WTC11 (cell line): ENCODE measurements around the gene TLX1. TPM values are rescaled to one million over a fixed set of nuclear protein-coding genes. Genes with fewer than 3 reads are reported as not detected.

Source experiments
- ATAC-seq: fragments of 200-7000 bp; cut with Tn5 transposase; 2 replicates; pipeline ENCODE4 v1.10.0; 2021; ENCODE audit warnings: mild to moderate bottlenecking, moderate library complexity
- CTCF ChIA-PET: fragments of 300-600 bp; sonication (Branson Sonifier 250); formaldehyde crosslinking; loops from one replicate; lab custom pipeline; 2021; ENCODE audit warnings: antibody characterized with exemption; lab: Charles Lee
- POLR2A ChIA-PET: fragments of 350-600 bp; sonication (Branson Sonifier 250); formaldehyde crosslinking; loops from one replicate; lab custom pipeline; 2021; ENCODE audit warnings: antibody characterized with exemption; lab: Charles Lee
- DNase-seq: peaks from one replicate; pipeline ENCODE4 v3.0.0; 2021; ENCODE audit warnings: low spot score
- H3K27ac Mint-ChIP-seq: 2 replicates; pipeline ENCODE4 v1.8.0; 2021; ENCODE audit warnings: mixed read lengths
- H3K27me3 Mint-ChIP-seq: 2 replicates; pipeline ENCODE4 v1.8.0; 2021; ENCODE audit warnings: low read depth, mild to moderate bottlenecking, moderate library complexity, mixed read lengths
- H3K36me3 Mint-ChIP-seq: 2 replicates; pipeline ENCODE4 v1.8.0; 2021; ENCODE audit warnings: mixed read lengths
- H3K4me1 Mint-ChIP-seq: 2 replicates; pipeline ENCODE4 v1.8.0; 2022; ENCODE audit warnings: mixed read lengths
- H3K4me3 Mint-ChIP-seq: 2 replicates; pipeline ENCODE4 v1.8.0; 2021; ENCODE audit warnings: mild to moderate bottlenecking, moderate library complexity, mixed read lengths
- H3K9me3 Mint-ChIP-seq: 2 replicates; pipeline ENCODE4 v1.8.0; 2021; ENCODE audit warnings: mixed read lengths
- CREB1 ChIP-seq: sonication (generic); formaldehyde crosslinking; IDR thresholded peaks from 2 replicates; pipeline ENCODE4 v1.8.0; 2023; ENCODE audit warnings: mild to moderate bottlenecking, missing genetic modification reagents
- NFATC4 ChIP-seq: fragments of 250-450 bp; sonication (Bioruptor Pico); IDR thresholded peaks from 2 replicates; pipeline ENCODE4 v1.9.0; 2021; ENCODE audit warnings: mild to moderate bottlenecking
- NR2C2 ChIP-seq: sonication (generic); formaldehyde crosslinking; IDR thresholded peaks from 2 replicates; pipeline ENCODE4 v1.8.0; 2022; ENCODE audit warnings: mild to moderate bottlenecking, missing genetic modification reagents
- RORB ChIP-seq: fragments of 250-450 bp; sonication (Bioruptor Pico); IDR thresholded peaks from 2 replicates; pipeline ENCODE4 v1.9.0; 2021; ENCODE audit warnings: mild to moderate bottlenecking
- SP1 ChIP-seq: sonication (generic); formaldehyde crosslinking; conservative IDR thresholded peaks from 2 replicates; pipeline ENCODE4 v1.8.1; 2022; ENCODE audit warnings: missing genetic modification reagents
- TCF7 ChIP-seq: sonication (generic); formaldehyde crosslinking; IDR thresholded peaks from 2 replicates; pipeline ENCODE4 v1.8.0; 2022; ENCODE audit warnings: mild to moderate bottlenecking, low read depth, missing genetic modification reagents, moderate library complexity
- TP53 ChIP-seq: sonication (generic); formaldehyde crosslinking; IDR thresholded peaks from 2 replicates; pipeline ENCODE4 v1.8.1; 2023; ENCODE audit warnings: mild to moderate bottlenecking, missing genetic modification reagents
- ZBTB21 ChIP-seq: sonication (generic); formaldehyde crosslinking; IDR thresholded peaks from 2 replicates; pipeline ENCODE4 v1.8.1; 2023; ENCODE audit warnings: mild to moderate bottlenecking, missing genetic modification reagents, borderline replicate concordance
- ZNF219 ChIP-seq: sonication (generic); formaldehyde crosslinking; IDR thresholded peaks from 2 replicates; pipeline ENCODE4 v1.8.0; 2023; ENCODE audit warnings: missing genetic modification reagents, mild to moderate bottlenecking, borderline replicate concordance
- ZNF232 ChIP-seq: sonication (generic); formaldehyde crosslinking; IDR thresholded peaks from 2 replicates; pipeline ENCODE4 v1.8.0; 2022; ENCODE audit warnings: mild to moderate bottlenecking, missing genetic modification reagents
- ZNF263 ChIP-seq: sonication (generic); formaldehyde crosslinking; IDR thresholded peaks from 2 replicates; pipeline ENCODE4 v1.8.1; 2022; ENCODE audit warnings: low read depth, mild to moderate bottlenecking, moderate library complexity, missing genetic modification reagents
- ZNF396 ChIP-seq: fragments of 250-450 bp; sonication (Bioruptor Pico); IDR thresholded peaks from 2 replicates; pipeline ENCODE4 v1.8.0; 2021; ENCODE audit warnings: mild to moderate bottlenecking, moderate library complexity, borderline replicate concordance
- ZNF416 ChIP-seq: fragments of 250-450 bp; sonication (Bioruptor Pico); IDR thresholded peaks from 2 replicates; pipeline ENCODE4 v1.9.0; 2021; ENCODE audit warnings: mild to moderate bottlenecking, inconsistent platforms
- ZNF423 ChIP-seq: fragments of 250-450 bp; sonication (Bioruptor Pico); IDR thresholded peaks from 2 replicates; pipeline ENCODE4 v2.1.2; 2022; ENCODE audit warnings: mild to moderate bottlenecking, moderate library complexity
- total RNA-seq: library from RNA; stranded (reverse); gene quantifications from 3 replicates; pipeline ENCODE4 v1.2.3, GENCODE V29; 2021
- TF ChIP-seq, protein P1 (sequence below): sonication (generic); formaldehyde crosslinking; conservative IDR thresholded peaks from 2 replicates; pipeline ENCODE4 v1.8.1; 2023; ENCODE audit warnings: mild to moderate bottlenecking, low read depth, missing genetic modification reagents, moderate library complexity
- TF ChIP-seq, protein P2 (sequence below): sonication (generic); formaldehyde crosslinking; IDR thresholded peaks from 2 replicates; pipeline ENCODE4 v1.8.0; 2022; ENCODE audit warnings: mild to moderate bottlenecking, missing genetic modification reagents
- TF ChIP-seq, protein P3 (sequence below): sonication (generic); formaldehyde crosslinking; IDR thresholded peaks from 2 replicates; pipeline ENCODE4 v1.8.1; 2022; ENCODE audit warnings: low read depth, missing genetic modification reagents, borderline replicate concordance
- TF ChIP-seq, protein P4 (sequence below): sonication (generic); formaldehyde crosslinking; IDR thresholded peaks from 2 replicates; pipeline ENCODE4 v1.8.1; 2023; ENCODE audit warnings: mild to moderate bottlenecking, missing genetic modification reagents
- TF ChIP-seq, protein P5 (sequence below): sonication (generic); formaldehyde crosslinking; IDR thresholded peaks from 2 replicates; pipeline ENCODE4 v1.8.0; 2023; ENCODE audit warnings: missing genetic modification reagents, mild to moderate bottlenecking, borderline replicate concordance
- TF ChIP-seq, protein P6 (sequence below): fragments of 250-450 bp; sonication (Bioruptor Pico); IDR thresholded peaks from 2 replicates; pipeline ENCODE4 v2.1.2; 2022; ENCODE audit warnings: mild to moderate bottlenecking, moderate library complexity

TLX1 gene
- total RNA-seq, 1 experiment from 2014 or later, result 4.6 TPM

DNA sequence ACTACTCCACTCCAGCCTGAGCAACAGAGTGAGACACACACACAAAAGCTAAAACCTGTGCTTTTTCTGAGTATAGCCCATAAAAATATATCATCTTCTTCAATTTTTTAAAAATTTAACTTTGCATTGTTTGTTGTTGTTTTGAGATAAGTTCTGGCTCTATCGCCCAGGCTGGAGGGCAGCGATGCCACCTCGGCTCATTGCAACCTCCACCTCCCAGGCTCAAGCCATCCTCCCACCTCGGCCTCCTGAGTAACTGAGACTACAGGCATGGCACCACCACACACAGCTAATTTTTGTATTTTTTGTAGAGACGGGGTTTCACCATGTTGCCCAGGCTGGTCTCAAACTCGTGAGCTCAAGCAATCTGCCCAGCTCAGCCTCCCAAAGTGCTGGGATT, 14.3 kb upstream of the TLX1 start:
- Mint-ChIP-seq H3K27me3 (peaks cover 62% of the 10 kb centered on the region), H3K4me3 (no peak overlapping the region)
- POLR2A ChIA-PET, result no interaction called here

DNA sequence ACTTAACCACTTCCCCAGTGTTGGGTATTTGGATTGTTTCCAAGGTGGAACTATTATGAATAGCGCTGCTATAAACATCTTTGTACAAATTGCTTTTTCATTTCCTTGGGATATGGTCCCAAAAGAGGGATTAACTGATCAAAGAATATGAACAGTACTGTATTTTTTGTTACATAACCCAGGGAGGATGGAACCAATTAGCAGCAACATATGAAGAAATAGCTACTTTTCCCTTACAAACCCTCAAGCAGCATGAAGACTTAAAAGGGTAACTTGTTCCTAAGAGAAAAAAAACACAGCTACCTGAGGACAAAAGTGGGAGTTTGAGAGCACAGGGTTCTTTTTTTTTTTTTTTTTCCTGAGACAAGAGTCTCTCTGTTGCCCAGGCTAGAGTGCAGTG, 13.1 kb upstream of the TLX1 start:
- no peak for DNase-seq
- POLR2A ChIA-PET, result interaction anchor here (0.7 kb wide), 1 partner anchor 54 kb away, joined by 5 read pairs; no protein-coding TSS in a partner anchor
- Mint-ChIP-seq H3K9me3 (no peaks in the 10 kb centered on the region), H3K4me1 (peaks cover 22% of the 10 kb centered on the region), H3K4me3 (no peak overlapping the region), H3K36me3 (no peaks in the 10 kb centered on the region), H3K27ac (no peak overlapping the region), H3K27me3 (peaks cover 75% of the 10 kb centered on the region)
- ATAC-seq, result no peak
- CTCF ChIA-PET, result interaction anchor here (0.7 to 7.2 kb wide), 3 partner anchors 22 to 52 kb away, joined by 3 to 63 read pairs (median 5); no protein-coding TSS in a partner anchor
- TF ChIP-seq, protein P1, sequence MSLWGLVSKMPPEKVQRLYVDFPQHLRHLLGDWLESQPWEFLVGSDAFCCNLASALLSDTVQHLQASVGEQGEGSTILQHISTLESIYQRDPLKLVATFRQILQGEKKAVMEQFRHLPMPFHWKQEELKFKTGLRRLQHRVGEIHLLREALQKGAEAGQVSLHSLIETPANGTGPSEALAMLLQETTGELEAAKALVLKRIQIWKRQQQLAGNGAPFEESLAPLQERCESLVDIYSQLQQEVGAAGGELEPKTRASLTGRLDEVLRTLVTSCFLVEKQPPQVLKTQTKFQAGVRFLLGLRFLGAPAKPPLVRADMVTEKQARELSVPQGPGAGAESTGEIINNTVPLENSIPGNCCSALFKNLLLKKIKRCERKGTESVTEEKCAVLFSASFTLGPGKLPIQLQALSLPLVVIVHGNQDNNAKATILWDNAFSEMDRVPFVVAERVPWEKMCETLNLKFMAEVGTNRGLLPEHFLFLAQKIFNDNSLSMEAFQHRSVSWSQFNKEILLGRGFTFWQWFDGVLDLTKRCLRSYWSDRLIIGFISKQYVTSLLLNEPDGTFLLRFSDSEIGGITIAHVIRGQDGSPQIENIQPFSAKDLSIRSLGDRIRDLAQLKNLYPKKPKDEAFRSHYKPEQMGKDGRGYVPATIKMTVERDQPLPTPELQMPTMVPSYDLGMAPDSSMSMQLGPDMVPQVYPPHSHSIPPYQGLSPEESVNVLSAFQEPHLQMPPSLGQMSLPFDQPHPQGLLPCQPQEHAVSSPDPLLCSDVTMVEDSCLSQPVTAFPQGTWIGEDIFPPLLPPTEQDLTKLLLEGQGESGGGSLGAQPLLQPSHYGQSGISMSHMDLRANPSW (CRISPR knock-in tag), result no peak
- TF ChIP-seq ZBTB21 (CRISPR knock-in tag), result no peak
- TF ChIP-seq ZNF263, result no peak
- no peak for TF ChIP-seq TP53 (CRISPR knock-in tag)
- no peak for TF ChIP-seq ZNF416 (CRISPR knock-in tag)
- TF ChIP-seq ZNF396 (CRISPR knock-in tag), result no peak
- TF ChIP-seq ZNF232 (CRISPR knock-in tag), result no peak
- no peak for TF ChIP-seq ZNF219 (CRISPR knock-in tag)
- TF ChIP-seq TCF7 (CRISPR knock-in tag), result no peak
- no peak for TF ChIP-seq CREB1
- TF ChIP-seq, protein P2, sequence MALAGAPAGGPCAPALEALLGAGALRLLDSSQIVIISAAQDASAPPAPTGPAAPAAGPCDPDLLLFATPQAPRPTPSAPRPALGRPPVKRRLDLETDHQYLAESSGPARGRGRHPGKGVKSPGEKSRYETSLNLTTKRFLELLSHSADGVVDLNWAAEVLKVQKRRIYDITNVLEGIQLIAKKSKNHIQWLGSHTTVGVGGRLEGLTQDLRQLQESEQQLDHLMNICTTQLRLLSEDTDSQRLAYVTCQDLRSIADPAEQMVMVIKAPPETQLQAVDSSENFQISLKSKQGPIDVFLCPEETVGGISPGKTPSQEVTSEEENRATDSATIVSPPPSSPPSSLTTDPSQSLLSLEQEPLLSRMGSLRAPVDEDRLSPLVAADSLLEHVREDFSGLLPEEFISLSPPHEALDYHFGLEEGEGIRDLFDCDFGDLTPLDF (CRISPR knock-in tag), result no peak

More for the DNA sequence above, 14.3 kb upstream of the TLX1 start:
- DNase-seq (no peak), ATAC-seq (no peak)
- Mint-ChIP-seq H3K36me3 (no peaks in the 10 kb centered on the region), H3K9me3 (no peaks in the 10 kb centered on the region), H3K27ac (no peak overlapping the region), H3K4me1 (peaks cover 22% of the 10 kb centered on the region)
- TF ChIP-seq, protein P3, sequence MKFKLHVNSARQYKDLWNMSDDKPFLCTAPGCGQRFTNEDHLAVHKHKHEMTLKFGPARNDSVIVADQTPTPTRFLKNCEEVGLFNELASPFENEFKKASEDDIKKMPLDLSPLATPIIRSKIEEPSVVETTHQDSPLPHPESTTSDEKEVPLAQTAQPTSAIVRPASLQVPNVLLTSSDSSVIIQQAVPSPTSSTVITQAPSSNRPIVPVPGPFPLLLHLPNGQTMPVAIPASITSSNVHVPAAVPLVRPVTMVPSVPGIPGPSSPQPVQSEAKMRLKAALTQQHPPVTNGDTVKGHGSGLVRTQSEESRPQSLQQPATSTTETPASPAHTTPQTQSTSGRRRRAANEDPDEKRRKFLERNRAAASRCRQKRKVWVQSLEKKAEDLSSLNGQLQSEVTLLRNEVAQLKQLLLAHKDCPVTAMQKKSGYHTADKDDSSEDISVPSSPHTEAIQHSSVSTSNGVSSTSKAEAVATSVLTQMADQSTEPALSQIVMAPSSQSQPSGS (CRISPR knock-in tag), result no peak
- no peak for TF ChIP-seq SP1 (CRISPR knock-in tag)
- TF ChIP-seq, protein P4, sequence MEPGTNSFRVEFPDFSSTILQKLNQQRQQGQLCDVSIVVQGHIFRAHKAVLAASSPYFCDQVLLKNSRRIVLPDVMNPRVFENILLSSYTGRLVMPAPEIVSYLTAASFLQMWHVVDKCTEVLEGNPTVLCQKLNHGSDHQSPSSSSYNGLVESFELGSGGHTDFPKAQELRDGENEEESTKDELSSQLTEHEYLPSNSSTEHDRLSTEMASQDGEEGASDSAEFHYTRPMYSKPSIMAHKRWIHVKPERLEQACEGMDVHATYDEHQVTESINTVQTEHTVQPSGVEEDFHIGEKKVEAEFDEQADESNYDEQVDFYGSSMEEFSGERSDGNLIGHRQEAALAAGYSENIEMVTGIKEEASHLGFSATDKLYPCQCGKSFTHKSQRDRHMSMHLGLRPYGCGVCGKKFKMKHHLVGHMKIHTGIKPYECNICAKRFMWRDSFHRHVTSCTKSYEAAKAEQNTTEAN (CRISPR knock-in tag), result no peak
- TF ChIP-seq ZNF423 (CRISPR knock-in tag), result no peak
- no peak for TF ChIP-seq ZNF396 (CRISPR knock-in tag)
- TF ChIP-seq NFATC4, result no peak
- TF ChIP-seq, protein P5, sequence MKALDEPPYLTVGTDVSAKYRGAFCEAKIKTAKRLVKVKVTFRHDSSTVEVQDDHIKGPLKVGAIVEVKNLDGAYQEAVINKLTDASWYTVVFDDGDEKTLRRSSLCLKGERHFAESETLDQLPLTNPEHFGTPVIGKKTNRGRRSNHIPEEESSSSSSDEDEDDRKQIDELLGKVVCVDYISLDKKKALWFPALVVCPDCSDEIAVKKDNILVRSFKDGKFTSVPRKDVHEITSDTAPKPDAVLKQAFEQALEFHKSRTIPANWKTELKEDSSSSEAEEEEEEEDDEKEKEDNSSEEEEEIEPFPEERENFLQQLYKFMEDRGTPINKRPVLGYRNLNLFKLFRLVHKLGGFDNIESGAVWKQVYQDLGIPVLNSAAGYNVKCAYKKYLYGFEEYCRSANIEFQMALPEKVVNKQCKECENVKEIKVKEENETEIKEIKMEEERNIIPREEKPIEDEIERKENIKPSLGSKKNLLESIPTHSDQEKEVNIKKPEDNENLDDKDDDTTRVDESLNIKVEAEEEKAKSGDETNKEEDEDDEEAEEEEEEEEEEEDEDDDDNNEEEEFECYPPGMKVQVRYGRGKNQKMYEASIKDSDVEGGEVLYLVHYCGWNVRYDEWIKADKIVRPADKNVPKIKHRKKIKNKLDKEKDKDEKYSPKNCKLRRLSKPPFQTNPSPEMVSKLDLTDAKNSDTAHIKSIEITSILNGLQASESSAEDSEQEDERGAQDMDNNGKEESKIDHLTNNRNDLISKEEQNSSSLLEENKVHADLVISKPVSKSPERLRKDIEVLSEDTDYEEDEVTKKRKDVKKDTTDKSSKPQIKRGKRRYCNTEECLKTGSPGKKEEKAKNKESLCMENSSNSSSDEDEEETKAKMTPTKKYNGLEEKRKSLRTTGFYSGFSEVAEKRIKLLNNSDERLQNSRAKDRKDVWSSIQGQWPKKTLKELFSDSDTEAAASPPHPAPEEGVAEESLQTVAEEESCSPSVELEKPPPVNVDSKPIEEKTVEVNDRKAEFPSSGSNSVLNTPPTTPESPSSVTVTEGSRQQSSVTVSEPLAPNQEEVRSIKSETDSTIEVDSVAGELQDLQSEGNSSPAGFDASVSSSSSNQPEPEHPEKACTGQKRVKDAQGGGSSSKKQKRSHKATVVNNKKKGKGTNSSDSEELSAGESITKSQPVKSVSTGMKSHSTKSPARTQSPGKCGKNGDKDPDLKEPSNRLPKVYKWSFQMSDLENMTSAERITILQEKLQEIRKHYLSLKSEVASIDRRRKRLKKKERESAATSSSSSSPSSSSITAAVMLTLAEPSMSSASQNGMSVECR (CRISPR knock-in tag), result no peak
- TF ChIP-seq, protein P6, sequence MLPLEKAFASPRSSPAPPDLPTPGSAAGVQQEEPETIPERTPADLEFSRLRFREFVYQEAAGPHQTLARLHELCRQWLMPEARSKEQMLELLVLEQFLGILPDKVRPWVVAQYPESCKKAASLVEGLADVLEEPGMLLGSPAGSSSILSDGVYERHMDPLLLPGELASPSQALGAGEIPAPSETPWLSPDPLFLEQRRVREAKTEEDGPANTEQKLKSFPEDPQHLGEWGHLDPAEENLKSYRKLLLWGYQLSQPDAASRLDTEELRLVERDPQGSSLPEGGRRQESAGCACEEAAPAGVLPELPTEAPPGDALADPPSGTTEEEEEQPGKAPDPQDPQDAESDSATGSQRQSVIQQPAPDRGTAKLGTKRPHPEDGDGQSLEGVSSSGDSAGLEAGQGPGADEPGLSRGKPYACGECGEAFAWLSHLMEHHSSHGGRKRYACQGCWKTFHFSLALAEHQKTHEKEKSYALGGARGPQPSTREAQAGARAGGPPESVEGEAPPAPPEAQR (CRISPR knock-in tag), result no peak
- no peak for TF ChIP-seq RORB
- no peak for TF ChIP-seq NR2C2 (CRISPR knock-in tag)
- CTCF ChIA-PET, result interaction anchor here (1.8 to 7.2 kb wide), 2 partner anchors 21 to 67 kb away, joined by 7 to 63 read pairs; no protein-coding TSS in a partner anchor
